ENCODE results near the gene TACR3.

Gene TACR3

DNA sequence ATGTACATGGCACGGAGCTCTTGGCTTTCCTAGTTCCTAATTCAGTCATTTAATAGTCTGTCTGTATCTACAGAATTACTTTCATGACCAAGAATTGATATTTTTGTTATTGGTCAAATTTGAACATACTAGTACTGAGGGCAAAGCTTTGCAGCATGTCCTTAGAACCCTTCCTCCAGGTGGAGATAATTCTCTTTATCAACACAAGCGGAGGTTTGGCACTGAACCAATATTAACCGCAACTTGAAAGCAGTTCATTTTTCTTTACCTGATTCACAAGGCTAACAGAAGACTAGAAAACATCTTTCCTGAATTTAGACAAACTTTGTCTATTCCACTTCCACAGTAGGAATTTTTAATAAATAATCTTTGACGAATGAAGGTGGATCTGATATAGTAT, 73.8 kb downstream of the TACR3 start:
- Histone ChIP-seq H4K20me1 (ENCODE audit: insufficient read depth, low read length) (no peaks in the 10 kb centered on the region), H2AFZ (ENCODE audit: low read depth, low read length) (no peak overlapping the region), H3K9ac (ENCODE audit: low read depth, low read length) (no peak overlapping the region), H3K4me2 (ENCODE audit: insufficient read depth, low read length) (no peak overlapping the region), H3K4me1 (ENCODE audit: insufficient read depth, low read length) (no peaks in the 10 kb centered on the region), H3K36me3 (ENCODE audit: insufficient read depth, low read length) (no peaks in the 10 kb centered on the region), H3K27ac (ENCODE audit: low read length) (no peak overlapping the region), H3K4me3 (ENCODE audit: low read depth in 1 of 2, low read length in 2 of 2) (no peak overlapping the region), H3K79me2 (ENCODE audit: insufficient read depth, low read length) (no peaks in the 10 kb centered on the region), H3K9me3 (ENCODE audit: insufficient read depth, low read length, severe bottlenecking) (no peaks in the 10 kb centered on the region), H3K27me3 (ENCODE audit: insufficient read depth, low read length, poor library complexity) (no peaks in the 10 kb centered on the region)
- TF ChIP-seq, protein P1, sequence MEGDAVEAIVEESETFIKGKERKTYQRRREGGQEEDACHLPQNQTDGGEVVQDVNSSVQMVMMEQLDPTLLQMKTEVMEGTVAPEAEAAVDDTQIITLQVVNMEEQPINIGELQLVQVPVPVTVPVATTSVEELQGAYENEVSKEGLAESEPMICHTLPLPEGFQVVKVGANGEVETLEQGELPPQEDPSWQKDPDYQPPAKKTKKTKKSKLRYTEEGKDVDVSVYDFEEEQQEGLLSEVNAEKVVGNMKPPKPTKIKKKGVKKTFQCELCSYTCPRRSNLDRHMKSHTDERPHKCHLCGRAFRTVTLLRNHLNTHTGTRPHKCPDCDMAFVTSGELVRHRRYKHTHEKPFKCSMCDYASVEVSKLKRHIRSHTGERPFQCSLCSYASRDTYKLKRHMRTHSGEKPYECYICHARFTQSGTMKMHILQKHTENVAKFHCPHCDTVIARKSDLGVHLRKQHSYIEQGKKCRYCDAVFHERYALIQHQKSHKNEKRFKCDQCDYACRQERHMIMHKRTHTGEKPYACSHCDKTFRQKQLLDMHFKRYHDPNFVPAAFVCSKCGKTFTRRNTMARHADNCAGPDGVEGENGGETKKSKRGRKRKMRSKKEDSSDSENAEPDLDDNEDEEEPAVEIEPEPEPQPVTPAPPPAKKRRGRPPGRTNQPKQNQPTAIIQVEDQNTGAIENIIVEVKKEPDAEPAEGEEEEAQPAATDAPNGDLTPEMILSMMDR (IDR thresholded peaks at IDR 0.05; ENCODE audit: borderline replicate concordance, extremely low read depth, low read length, poor library complexity, severe bottlenecking) = no peak
- TF ChIP-seq EZH2 (IDR thresholded peaks at IDR 0.05; ENCODE audit: borderline replicate concordance, low read depth, low read length, severe bottlenecking) = no peak
- DNase-seq (no peak), ATAC-seq (ENCODE audit: insufficient read depth, low read depth) (no peak)

DNA sequence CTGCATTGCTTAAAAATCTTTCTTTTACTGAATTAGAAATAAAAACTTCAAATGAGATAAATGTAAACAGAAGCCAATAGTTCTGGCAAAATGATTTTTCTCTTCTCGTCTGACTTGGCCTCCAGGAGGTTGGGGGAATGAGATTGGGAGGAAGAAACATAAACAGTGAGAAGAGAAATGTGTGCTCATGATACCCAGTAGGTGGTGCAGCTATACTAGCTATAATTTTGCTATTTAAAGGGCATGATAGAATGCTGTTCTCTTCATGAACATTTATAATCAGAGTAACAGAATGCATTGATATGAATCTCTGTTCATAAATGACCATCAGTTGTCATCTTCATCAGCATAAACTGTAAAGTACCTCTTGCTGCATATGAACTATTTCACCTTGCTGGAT, 85.5 kb downstream of the TACR3 start:
- Histone ChIP-seq H3K27ac (ENCODE audit: low read length) (no peak overlapping the region), H3K4me1 (ENCODE audit: insufficient read depth, low read length) (no peaks in the 10 kb centered on the region), H3K79me2 (ENCODE audit: insufficient read depth, low read length) (no peaks in the 10 kb centered on the region), H4K20me1 (ENCODE audit: insufficient read depth, low read length) (no peaks in the 10 kb centered on the region), H2AFZ (ENCODE audit: low read depth, low read length) (no peak overlapping the region), H3K9me3 (ENCODE audit: insufficient read depth, low read length, severe bottlenecking) (no peaks in the 10 kb centered on the region), H3K4me3 (ENCODE audit: low read depth in 1 of 2, low read length in 2 of 2) (no peak overlapping the region), H3K4me2 (ENCODE audit: insufficient read depth, low read length) (no peak overlapping the region), H3K27me3 (ENCODE audit: insufficient read depth, low read length, poor library complexity) (no peaks in the 10 kb centered on the region), H3K9ac (ENCODE audit: low read depth, low read length) (no peak overlapping the region), H3K36me3 (ENCODE audit: insufficient read depth, low read length) (no peaks in the 10 kb centered on the region)
- no peak for ATAC-seq (ENCODE audit: insufficient read depth, low read depth)
- TF ChIP-seq EZH2 (IDR thresholded peaks at IDR 0.05; ENCODE audit: borderline replicate concordance, low read depth, low read length, severe bottlenecking) = no peak
- TF ChIP-seq, protein P1 (IDR thresholded peaks at IDR 0.05; ENCODE audit: borderline replicate concordance, extremely low read depth, low read length, poor library complexity, severe bottlenecking) = no peak
- DNase-seq = no peak

DNA sequence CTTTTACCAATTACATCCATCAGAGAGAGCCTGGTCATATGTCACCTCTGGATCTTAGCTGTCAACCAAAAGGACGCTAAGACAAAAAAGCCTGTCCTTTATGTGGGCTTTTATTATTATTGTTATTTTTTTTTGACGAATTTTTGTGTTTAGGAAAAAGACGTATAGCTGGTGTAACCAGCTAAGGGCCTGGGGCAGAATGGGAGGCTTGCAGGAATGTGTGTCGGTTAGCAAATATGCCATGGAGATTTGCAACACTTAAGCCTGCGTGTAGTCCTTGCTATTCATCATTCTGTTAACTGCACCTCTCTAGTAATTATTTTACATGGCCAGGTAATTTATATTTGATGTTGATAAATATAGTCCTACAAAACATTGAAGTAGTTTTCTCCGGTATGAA, 93.5 kb downstream of the TACR3 start:
- H2AFZ ChIP-seq (ENCODE audit: low read depth, low read length) = no peak overlapping the region
- H3K4me3 ChIP-seq (ENCODE audit: low read depth in 1 of 2, low read length in 2 of 2) = no peak overlapping the region
- H3K4me2 ChIP-seq (ENCODE audit: insufficient read depth, low read length) = no peak overlapping the region
- H3K4me1 ChIP-seq (ENCODE audit: insufficient read depth, low read length) = no peaks in the 10 kb centered on the region
- no peaks in the 10 kb centered on the region for H3K27me3 ChIP-seq (ENCODE audit: insufficient read depth, low read length, poor library complexity)
- DNase-seq (no peak), ATAC-seq (ENCODE audit: insufficient read depth, low read depth) (no peak)
- TF ChIP-seq, protein P1 (IDR thresholded peaks at IDR 0.05; ENCODE audit: borderline replicate concordance, extremely low read depth, low read length, poor library complexity, severe bottlenecking) = no peak
- no peak for TF ChIP-seq EZH2 (IDR thresholded peaks at IDR 0.05; ENCODE audit: borderline replicate concordance, low read depth, low read length, severe bottlenecking)
- H3K27ac ChIP-seq (ENCODE audit: low read length) = no peak overlapping the region
- H3K79me2 ChIP-seq (ENCODE audit: insufficient read depth, low read length) = no peaks in the 10 kb centered on the region
- no peak overlapping the region for H3K9ac ChIP-seq (ENCODE audit: low read depth, low read length)
- no peaks in the 10 kb centered on the region for H3K9me3 ChIP-seq (ENCODE audit: insufficient read depth, low read length, severe bottlenecking)
- no peaks in the 10 kb centered on the region for H3K36me3 ChIP-seq (ENCODE audit: insufficient read depth, low read length)
- H4K20me1 ChIP-seq (ENCODE audit: insufficient read depth, low read length) = no peaks in the 10 kb centered on the region

DNA sequence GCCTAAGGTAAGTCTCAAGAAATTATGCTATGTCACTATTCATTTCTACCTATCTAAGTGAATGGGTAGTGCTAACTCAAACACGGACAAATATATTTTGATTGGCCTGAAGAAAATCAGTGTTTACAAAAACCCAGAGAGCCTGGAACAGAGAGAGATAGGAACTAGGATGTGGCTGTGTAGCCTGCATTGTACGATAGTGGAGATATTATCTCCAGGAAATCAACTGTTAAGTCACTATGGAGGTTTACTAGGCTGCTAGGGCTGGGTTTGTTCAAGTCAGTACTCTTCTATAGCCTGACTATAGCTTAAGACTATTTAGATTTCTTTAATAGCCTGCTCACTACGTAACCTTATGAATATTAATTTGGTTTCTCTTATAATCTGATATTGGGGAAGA, 127.9 kb downstream of the TACR3 start:
- Histone ChIP-seq H3K79me2 (ENCODE audit: insufficient read depth, low read length) (no peaks in the 10 kb centered on the region), H3K9me3 (ENCODE audit: insufficient read depth, low read length, severe bottlenecking) (no peaks in the 10 kb centered on the region), H3K27ac (ENCODE audit: low read length) (no peak overlapping the region), H3K4me3 (ENCODE audit: low read depth in 1 of 2, low read length in 2 of 2) (no peak overlapping the region), H3K36me3 (ENCODE audit: insufficient read depth, low read length) (no peaks in the 10 kb centered on the region), H3K9ac (ENCODE audit: low read depth, low read length) (no peak overlapping the region), H3K27me3 (ENCODE audit: insufficient read depth, low read length, poor library complexity) (no peaks in the 10 kb centered on the region), H3K4me2 (ENCODE audit: insufficient read depth, low read length) (no peak overlapping the region), H3K4me1 (ENCODE audit: insufficient read depth, low read length) (no peaks in the 10 kb centered on the region), H2AFZ (ENCODE audit: low read depth, low read length) (no peak overlapping the region), H4K20me1 (ENCODE audit: insufficient read depth, low read length) (no peaks in the 10 kb centered on the region)
- ATAC-seq (ENCODE audit: insufficient read depth, low read depth) = no peak
- TF ChIP-seq, protein P1 (IDR thresholded peaks at IDR 0.05; ENCODE audit: borderline replicate concordance, extremely low read depth, low read length, poor library complexity, severe bottlenecking) = no peak
- no peak for TF ChIP-seq EZH2 (IDR thresholded peaks at IDR 0.05; ENCODE audit: borderline replicate concordance, low read depth, low read length, severe bottlenecking)
- DNase-seq = no peak

All from DND-41 (cell line).